GM19099 (cell line): Measurements from ENCODE around the gene IGLON5.

Source experiments
- POLR2A ChIP-seq: IDR thresholded peaks from 3 replicates; pipeline ENCODE4 v1.6.1; 2011; ENCODE audit warnings: low read depth; ENCODE audit not compliant: insufficient read length; ENCODE audit errors: extremely low read depth

IGLON5 gene

DNA sequence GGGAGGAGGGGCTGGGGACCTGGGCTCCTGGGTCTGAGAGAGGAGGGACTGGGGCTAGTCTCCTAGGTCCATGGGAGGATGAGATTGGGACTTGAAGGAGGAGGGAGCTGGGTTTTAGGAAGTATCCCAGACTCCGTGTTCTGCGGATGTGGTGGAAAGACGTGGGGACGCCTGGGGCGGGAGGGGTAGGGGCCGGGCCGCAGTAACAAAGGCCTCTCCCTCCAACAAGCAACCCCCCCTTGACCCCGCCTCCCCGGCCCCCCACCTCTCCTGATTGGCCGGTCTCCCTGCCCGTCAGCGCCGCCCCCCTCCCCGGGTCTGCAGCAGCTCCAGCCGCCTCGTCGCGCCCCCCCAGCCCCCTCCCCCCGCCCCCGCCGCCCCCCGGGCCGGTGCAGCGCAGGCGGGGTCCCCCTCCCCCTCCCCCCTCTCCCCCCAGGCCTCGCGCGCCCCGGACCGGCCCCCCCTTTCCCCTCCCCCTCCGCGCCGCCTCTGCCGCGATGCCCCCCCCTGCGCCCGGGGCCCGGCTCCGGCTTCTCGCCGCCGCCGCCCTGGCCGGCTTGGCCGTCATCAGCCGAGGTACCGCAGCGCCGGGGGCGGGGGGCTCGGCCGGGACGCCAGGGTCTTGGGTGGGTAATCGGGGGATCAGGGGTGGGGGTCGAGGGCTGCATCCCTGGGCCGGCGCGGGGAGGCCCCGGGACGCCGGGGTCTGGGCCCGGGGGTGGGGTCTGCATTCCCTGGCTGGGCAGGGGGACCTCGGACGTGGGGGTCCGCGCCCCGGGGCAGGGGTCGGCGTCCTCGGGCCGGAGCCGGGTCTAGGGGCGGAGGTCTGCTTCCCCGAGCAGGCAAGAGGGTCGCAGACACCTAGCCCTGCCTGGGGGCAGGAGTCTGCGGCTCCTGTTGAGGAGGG lies at the start of gene IGLON5:
TSS of gene IGLON5 (plus strand) at position 294 of the 907 bp plus-strand sequence. CDS start at position 498, 204 bp downstream.
- TF ChIP-seq POLR2A: no peak

DNA sequence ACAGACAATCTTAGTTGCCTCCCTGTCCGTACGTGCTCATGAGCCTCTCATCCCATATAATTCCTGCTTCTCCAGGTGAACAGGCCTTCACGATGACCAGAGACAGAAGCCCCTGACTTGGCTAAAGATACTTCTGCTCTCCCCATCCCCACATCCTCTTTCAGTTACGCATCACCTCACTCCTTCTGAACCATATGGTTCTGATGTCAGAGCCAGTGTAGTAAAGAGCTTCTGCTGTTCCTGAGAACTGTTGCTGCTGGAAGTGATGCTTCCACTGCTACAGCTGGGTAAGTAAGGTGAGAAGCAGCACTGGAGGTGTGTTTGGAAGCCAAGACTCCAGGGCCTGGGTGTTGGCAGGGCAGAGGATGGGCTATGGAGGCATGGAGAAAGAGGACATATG lies 47.6 kb upstream of the IGLON5 start:
- TF ChIP-seq POLR2A: no peak

DNA sequence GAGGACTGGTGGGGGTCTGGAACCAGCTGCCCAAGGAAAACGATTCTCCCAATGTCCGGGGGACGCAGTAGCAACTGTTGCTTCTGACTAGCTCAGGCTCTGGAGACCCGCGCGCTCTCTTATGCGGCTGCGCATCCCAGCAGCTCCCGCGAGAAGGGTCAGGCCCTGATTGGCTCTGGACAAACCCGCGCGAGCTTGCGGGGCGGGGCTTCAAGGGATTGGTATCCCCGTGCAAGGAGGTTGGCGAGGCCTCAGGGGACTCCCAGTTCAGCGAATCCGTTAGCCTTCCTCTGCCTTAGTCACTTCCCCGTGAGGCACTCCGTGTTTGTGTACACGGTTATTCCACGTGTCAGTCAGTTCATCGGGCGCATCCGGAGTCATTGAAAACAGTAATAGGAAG lies 40.4 kb upstream of the IGLON5 start:
- no peak for TF ChIP-seq POLR2A

DNA sequence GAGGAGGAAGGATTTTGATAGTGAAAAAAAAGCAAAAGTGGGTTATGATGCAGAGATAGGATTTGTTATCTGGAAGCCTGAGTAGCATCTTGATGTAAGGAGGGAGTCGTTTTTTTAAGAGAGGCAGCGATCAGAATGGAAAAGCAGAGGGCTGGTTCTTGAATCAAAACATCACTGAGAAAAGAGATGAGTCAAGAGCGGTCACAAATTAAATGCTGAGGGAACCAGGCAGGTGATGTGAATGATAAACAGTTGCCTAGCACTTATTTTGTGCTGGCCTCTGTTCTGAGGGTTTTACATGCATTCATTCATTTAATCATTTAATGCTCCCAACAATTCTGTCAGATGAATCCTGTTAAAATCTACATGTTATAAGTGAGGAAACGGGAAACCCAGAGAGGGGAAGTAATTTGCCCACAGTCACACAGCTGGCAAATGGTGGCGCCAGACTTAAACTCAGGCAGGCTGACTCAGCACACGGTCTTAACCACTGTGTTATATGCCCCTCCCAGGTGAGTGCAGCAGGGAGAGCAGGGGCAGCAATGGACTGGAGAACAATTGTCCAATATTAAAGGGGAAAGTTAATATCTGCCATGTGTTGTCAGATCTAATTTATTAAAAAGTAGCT lies 39.1 kb upstream of the IGLON5 start:
- no peak for TF ChIP-seq POLR2A

DNA sequence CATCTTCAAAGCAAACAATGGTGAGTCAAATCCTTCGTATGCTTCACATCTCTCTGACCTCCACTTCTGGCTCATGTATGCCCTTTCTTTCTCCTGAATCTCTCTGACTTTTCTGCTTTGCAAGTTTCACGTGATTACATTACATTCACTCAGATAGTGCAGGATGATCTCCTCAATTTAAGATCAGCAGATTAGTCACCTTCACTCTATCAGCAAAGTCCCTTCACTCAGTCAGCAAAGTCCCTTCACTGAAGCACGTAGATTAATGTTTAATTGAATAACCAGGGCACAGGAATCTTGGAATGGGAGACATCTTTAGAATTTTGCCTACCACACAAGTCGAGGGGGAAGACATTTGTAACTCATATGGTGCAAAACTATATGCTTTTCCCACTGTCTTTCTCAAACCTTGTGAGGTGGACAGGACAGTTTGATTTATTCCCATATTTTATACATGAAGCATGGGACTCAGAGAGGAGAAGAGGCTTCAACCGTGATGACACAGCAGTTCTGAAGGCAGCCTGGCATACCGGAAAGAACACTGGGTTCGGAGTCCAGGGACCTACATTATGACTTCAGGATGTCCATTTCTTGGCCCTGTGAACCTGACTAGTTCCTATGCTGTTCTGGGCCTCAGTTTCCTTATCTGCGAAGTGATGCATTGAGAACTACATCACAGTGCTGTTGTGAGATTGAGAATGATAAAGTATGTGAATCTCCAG lies 37.2 kb upstream of the IGLON5 start:
- TF ChIP-seq POLR2A: no peak

DNA sequence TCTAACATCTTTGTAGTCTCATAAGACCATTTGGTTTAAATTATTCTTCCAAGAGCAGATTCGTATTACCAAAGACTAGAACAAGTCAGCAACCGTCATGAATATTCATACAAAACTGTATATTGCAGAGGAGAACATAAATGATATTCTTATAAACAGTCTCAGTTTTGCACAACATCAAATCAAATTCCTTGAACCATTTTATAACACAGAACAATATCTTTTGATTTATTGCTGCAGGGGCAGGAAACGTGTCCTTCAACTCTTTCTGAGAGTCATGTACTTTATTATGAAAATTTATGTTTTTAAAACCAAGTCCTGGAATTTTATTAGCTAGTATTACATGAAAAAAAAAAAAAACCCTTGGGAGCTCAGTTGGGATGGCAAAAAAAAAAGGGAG lies 34.3 kb upstream of the IGLON5 start:
- no peak for TF ChIP-seq POLR2A

DNA sequence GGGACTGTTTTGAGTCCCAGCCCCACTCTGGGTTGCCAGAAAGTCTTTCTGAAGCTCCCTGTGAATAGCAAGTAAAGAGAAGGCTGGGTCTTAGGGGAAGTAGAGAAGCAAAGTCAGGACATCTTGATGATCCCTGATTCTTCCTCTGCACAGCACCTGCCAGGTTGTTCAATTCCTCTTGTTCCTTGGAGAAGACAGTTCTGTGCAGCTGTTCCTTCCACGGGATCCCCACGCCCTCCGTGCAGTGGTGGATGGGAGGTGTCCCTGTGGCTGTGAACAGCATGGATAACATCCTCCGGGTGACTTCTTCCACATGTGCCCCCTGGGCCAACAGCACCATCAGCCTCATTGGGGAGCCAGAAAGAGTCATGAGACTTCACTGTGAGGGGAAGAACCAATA lies 29.1 kb upstream of the IGLON5 start:
- TF ChIP-seq POLR2A: no peak

DNA sequence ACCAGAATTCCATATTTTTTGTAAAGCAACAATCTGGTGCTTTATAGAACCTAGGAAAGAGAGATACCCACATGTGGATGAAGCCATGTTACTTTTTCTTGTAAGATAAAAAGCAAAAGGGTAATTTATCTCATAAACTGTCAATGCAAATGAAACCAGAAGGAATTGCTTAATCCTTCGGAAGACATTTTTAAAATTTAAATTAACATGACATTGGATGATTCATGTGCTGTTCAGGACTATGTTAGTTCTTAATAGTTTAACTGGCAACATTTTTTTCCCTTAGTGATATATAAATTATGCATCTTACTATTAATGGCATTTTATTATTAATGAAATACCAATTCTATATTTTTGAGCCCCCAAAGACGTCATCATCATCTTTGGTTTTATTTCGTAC lies 25.8 kb upstream of the IGLON5 start:
- TF ChIP-seq POLR2A: no peak

DNA sequence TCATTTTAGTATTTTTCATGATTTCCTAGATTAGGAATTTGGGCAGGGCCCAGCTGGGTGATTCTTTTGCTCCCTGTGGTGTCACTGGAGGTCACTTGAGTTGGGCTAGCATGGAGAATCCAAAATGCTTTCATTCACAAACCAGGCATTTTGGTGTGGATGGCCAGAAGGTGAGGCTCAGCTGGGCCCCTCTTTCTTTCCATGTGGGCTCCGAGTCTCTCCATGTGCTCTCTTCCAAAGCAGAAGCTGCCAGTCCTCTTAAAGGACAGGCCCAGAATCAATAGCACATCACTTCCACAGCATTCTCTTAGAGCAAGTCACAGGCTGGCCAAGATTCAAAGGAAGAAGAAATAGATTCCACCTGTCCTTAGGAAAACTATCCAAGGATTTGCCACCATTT lies 21.8 kb upstream of the IGLON5 start:
- TF ChIP-seq POLR2A: no peak

DNA sequence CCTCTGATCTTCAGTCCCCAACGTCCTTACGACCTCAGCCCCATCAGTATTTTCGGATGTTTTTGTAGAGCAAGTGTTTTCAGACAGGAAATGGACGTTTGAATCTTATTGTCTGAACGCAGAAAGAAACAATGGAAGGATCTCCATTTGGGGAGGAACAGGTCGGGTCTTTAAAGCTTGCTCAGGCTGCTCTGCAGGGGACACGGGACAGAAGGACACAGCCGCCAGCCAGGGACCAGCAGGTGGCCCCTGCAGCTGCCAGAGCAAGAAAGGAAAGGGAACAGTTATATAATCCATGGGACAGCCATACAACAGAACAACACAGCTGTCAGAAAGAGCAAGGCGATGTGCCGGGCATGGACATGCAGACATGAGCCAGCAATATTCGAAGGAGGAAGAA lies 18.5 kb upstream of the IGLON5 start:
- TF ChIP-seq POLR2A: no peak

DNA sequence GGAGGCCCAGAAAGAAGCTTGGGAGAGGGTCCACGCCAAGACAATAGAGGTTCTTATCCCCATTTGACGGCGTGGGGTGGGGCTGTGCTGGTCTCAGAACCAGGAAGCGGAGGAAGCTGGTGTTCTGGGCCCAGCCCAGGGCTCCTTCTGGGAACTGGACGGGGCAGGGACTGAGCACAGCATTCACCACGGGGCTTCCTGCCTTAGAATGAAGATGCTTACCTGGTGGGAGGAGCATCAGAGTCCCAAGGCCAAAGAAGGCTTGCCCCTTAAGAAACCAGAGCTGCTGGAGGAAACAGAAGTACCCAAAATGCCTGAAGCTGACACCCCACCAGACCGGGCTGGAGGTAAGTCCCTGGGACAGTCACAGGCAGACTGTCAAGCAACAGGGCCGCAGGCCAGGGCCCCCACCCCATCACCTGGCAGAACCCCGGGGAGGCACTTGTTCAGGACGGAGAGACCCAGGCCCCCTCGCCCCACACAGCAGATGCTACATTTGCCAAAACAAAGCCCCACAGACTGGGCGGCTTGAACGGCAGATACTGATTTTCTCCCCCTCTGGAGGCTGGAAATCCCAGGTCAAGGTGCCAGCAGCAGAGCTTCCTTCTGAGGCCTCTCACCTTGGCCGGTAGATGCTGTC lies 17.8 kb upstream of the IGLON5 start:
- no peak for TF ChIP-seq POLR2A

DNA sequence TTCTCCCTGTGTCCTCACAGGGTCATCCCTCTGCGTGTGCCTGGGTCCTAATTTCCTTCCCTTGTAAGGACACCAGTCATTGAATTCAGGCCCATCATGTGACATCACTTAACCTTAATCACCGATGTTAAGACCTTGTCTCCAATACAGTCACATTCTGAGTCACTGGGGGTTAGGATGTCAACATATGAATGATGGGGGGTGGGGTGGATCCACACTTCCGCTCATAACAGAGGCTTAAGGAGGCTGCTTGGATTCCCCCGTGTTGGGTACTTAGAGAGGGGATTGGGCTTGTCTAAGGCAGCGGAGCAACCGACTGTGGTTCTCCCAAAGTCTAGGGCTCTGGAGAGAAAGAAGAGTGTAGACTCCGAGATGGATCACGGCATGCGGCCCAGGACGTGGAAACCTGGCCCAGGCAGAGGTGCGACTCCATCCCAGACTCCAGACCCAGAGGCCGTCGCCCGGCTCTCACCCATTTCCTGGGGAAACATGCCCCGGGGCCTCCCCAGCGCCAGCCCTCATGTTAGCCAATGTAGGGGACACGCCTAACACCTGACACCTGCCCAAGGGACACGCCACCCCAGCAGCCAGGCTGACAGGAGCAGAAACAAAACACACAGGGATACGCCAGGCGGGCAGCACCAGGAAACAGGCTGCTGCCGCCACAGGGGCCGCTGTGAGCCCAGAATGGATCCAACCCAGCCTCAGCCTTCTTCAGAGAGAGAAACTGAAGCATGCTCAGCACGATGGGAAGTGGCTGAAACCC lies 17.1 kb upstream of the IGLON5 start:
- TF ChIP-seq POLR2A: no peak

DNA sequence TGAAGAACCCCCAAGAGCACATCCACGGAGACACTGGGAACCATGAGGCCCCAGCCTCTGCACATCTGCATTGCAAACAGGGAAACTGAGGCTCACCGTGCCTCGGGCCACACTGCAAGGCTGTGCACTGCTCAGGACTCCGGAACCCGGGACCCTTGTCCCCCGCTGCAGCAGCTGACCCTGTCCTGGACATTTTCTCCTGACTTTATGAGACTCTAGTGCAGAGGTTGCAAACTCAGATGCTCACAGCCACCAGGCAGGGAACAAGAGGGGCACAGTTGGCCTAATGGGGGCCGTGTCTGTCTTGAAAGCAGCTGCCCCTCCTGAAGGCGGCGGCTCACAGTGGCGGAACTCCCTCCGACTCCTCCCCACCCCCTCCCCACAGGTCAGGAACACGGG lies 16.5 kb upstream of the IGLON5 start:
- TF ChIP-seq POLR2A: no peak

DNA sequence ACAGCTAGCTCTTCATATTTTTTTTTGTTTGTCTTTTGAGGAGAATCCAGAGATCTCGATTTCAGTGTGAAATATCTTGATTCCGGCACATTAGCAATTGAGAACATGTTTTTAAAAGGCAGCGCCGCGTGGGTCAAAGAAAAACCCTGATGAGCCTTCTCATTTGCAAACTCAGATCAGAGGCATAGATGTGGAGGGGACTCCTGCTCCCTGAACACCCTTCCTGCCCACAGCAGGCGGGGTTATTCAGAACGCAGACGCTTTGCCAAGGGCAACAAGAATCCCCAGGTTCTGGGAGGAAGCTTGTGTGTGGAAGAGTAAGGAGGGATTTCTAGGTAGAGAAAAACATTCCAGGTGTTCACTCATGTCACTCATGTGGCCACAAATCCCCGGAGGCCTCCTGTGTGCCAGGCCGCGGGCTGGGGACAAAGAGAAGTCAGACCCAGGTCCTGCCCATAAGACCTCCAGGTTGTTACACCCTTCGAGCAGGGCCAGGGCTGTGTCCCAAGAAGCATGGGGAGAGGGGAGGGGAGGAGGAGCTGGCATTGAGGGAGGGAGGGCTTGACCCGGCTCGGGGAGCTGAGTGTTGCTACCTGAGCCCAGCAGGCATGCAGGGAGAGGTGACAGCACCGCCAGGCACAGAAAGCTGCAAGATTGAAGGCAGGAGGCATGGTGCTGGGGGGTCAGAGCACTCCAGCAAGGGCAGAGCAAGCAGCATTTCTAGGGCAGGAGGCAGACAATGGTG lies 15.9 kb upstream of the IGLON5 start:
- no peak for TF ChIP-seq POLR2A

DNA sequence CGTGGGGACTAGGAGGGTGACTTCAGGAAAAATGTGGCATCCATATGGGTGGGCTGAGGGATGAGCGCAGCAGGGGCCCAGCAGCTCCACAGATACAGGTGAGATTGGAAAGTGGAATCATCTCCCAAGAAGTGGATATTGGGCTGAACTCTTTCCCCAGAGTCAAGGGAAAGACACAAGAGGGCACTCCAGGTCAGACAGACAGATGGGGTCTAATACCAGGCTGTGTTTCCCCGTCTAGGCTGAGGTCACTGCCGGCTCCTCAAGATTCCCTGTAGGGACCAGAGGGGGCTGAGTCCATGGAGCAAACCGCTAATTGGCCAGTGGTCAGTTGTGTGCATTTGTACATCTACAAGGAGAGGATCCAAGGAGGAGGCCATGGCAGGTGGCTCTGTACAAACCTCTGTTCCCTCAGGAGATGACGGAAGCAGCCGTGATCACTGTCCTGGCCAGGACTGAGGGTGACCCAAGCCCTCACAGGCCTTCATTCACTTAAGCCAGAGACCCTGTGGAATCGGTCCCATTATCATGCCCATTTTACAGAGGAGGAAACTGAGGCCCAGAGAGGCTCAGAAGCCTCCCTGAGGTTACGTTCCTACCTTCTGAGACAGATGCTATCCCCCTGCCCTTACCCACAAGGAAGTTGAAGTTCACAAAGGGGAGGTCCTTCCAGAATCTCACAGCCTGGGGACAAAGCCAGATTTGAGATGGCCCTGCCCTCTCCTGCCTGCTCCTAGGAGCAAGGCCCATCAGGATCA lies 14.9 kb upstream of the IGLON5 start:
- TF ChIP-seq POLR2A: no peak
